ENCODE results near the gene HOXA2. TPM values are rescaled to one million over a fixed set of nuclear protein-coding genes. Genes with fewer than 3 reads are reported as not detected.

The HOXA2 gene
- total RNA-seq, 4 donors from 2014 or later = 0.27 to 3.6 (median 1.5) TPM

GRCh38 chr7:27117887-27118491 lies 15.5 kb upstream of the HOXA2 start:
- TF ChIP-seq POLR2A (IDR thresholded peaks at IDR 0.05) = peak in 1 of 4 donors; percentile 23
- TF ChIP-seq CTCF (IDR thresholded peaks at IDR 0.05) = no peak
- 19 to 42% methylated on average over 13 to 19 of the region's 19 CpGs for WGBS, 2 donors
- H3K27me3 ChIP-seq = no peaks in the 10 kb centered on the region
- peak overlapping the region; percentile 70 to 91 (median 78) for H3K4me3 ChIP-seq
- peaks cover 28 to 74% (median 34%) of the 10 kb centered on the region in 3 donors for H3K4me1 ChIP-seq
- peak overlapping the region; percentile 96 to 99 (median 99) for H3K27ac ChIP-seq
- H3K36me3 ChIP-seq = no peaks in the 10 kb centered on the region
- DNase-seq = no peak
- no peaks in the 10 kb centered on the region for H3K9me3 ChIP-seq
- intact Hi-C loops (cut with DNase I) = no loop called here

DNA sequence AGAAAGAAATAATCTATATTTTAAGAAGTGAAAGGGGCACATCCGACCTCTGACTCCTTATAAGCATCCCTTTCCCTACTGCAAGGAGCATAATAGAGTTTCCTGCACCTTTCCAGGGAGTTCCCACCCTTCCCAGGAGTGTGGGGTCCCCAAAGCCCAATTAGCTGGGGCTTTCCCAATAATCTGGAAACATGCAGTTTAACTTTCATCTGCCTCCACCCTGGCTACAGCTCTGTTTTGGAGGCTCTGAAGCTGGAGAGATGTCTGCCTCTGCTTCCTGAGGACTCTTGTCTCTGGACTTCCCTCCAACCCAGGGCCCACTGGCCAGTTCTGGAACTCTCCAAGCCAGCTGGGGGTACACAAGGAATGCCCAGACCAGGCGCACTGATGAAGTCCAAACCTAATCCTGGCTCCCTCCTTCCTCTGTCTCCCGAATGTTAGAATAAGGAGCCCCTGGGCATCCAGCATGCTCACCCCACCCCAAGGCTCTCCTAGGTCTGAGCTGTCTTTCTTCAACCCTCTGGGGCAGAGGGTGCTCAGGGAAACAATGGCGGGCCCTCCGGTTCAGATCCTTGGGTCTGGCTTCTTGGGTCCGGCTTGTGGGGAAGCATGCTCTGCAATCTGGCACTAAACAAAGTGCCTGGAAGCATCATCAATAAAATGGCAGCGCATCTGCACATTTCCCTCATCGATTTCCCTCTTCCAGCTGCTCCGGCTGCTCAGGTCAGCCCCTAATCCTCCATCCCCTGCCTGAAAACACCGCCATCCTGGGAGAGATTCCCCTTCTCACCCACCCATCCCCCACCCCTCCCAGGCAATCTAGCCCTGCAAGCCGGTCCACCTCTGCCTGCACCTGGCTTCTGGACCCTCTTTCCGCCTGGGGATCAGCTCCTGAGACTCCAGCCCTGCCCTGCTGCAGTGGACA lies 14.7 kb upstream of the HOXA2 start:
- no peak for TF ChIP-seq CTCF (IDR thresholded peaks at IDR 0.05)
- Histone ChIP-seq H3K4me3 (peak overlapping the region; percentile 70 to 91 (median 78)), H3K4me1 (peaks cover 28 to 74% (median 36%) of the 10 kb centered on the region in 3 donors), H3K27ac (peak overlapping the region; percentile 96 to 99 (median 99)), H3K9me3 (no peaks in the 10 kb centered on the region), H3K36me3 (no peaks in the 10 kb centered on the region), H3K27me3 (no peaks in the 10 kb centered on the region)
- 4 to 22% methylated on average over 9 to 10 of the region's 12 CpGs for WGBS, 2 donors
- intact Hi-C loops (cut with DNase I) = no loop called here
- DNase-seq = no peak

DNA sequence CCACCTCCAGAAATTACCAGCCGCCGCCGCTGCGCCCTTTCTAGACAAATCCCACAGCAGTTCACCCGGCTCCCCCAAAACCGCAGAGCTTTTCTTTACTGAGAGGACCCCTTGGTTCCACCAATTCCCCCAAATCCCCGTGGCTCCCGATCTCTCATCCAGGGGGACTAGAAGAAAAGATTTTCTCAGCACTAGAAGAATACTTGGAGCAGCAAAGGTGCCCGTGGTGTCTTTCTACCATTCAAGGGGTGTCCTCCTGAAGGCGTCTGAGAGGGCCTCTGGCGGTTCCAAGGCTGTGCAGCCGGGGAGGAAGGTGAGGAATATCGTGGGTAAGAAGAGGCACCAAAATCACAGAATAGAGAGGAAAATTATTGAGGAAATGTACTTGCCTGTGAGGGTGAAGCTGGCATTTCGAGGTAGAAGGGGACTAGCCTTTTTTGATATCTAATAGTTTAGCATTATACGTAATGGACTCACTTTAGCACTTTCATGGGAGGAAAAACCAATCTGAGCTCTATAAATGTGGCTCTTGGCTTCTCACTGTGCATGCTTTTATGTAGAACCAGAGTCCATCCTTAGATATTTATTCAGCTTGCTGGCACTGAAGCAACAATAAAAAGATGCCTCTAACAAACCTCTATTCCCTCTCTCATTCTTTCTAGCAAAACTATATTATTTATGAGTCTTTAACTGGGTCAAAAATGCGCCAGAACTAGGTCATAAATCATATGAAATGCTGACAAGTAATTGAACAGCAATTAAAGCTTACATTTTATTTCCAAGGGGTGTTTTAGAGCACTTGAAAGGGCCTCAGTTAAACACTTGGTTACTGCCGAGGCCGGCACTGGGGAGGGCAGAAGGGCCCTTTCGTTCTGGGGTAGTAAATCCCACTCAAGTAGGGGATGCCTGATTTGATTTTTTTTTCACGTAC lies 13.8 kb upstream of the HOXA2 start:
- Histone ChIP-seq H3K36me3 (no peaks in the 10 kb centered on the region), H3K4me3 (peak overlapping the region; percentile 70 to 91 (median 78)), H3K4me1 (peaks cover 28 to 74% (median 43%) of the 10 kb centered on the region in 3 donors), H3K27me3 (no peaks in the 10 kb centered on the region), H3K9me3 (no peaks in the 10 kb centered on the region), H3K27ac (peak overlapping the region; percentile 96 to 99 (median 99))
- intact Hi-C loops (cut with DNase I) = no loop called here
- WGBS, 2 donors = 22 to 24% methylated on average over 20 of the region's 20 CpGs
- DNase-seq = no peak
- TF ChIP-seq POLR2A (IDR thresholded peaks at IDR 0.05) (no peak), CTCF (IDR thresholded peaks at IDR 0.05) (no peak)

GRCh38 chr7:27115221-27116026 lies 12.9 kb upstream of the HOXA2 start:
- peak in 2 of 4 donors; percentile 36 to 65 for TF ChIP-seq POLR2A (IDR thresholded peaks at IDR 0.05)
- no peak for TF ChIP-seq CTCF (IDR thresholded peaks at IDR 0.05)
- H3K4me1 ChIP-seq = peaks cover 25 to 74% (median 47%) of the 10 kb centered on the region in 3 donors
- no peak for DNase-seq
- H3K36me3 ChIP-seq = no peaks in the 10 kb centered on the region
- no peaks in the 10 kb centered on the region for H3K27me3 ChIP-seq
- 30 to 32% methylated on average over 20 to 32 of the region's 45 CpGs for WGBS, 2 donors
- no peaks in the 10 kb centered on the region for H3K9me3 ChIP-seq
- H3K27ac ChIP-seq = peak overlapping the region; percentile 96 to 99 (median 99)
- intact Hi-C loops (cut with DNase I) = no loop called here
- peak overlapping the region; percentile 70 to 91 (median 78) for H3K4me3 ChIP-seq
